ENCODE data around the gene C5.
"Not testable (repeated sequence)": the region's sequence is repeated elsewhere in the genome, so short reads cannot be mapped to it uniquely, and the experiment has no call there.

The C5 gene

GRCh38 chr9:121050128-121050988 lies at the start of gene C5:
Gene C5, minus strand, starts transcription at chr9:121050275. Its CDS starts 29 bp downstream, at chr9:121050246.
- DNase-seq (ENCODE audit: low spot score) = no peak

- DNase-seq (ENCODE audit: low spot score) = no peak
Observed at GRCh38 chr9:121098567-121099198, 48.6 kb upstream of the C5 start.

- DNase-seq (ENCODE audit: low spot score) = no peak
Observed at GRCh38 chr9:121095057-121095456, 45.0 kb upstream of the C5 start.

- not testable (repeated sequence) for DNase-seq (ENCODE audit: low spot score)
Observed at GRCh38 chr9:121090743-121091142, 40.7 kb upstream of the C5 start.

- DNase-seq (ENCODE audit: low spot score) = no peak
Observed at GRCh38 chr9:121088576-121088975, 38.5 kb upstream of the C5 start.

- DNase-seq (ENCODE audit: low spot score) = no peak
Observed at GRCh38 chr9:121085661-121086060, 35.6 kb upstream of the C5 start.

- DNase-seq (ENCODE audit: low spot score) = no peak
Observed at GRCh38 chr9:121082075-121082474, 32.0 kb upstream of the C5 start.

- DNase-seq (ENCODE audit: low spot score) = no peak
Observed at GRCh38 chr9:121075251-121076036, 25.4 kb upstream of the C5 start.

- DNase-seq (ENCODE audit: low spot score) = peak; percentile 96
Observed at GRCh38 chr9:121074370-121075250, 24.5 kb upstream of the C5 start, which contains the start of gene CNTRL. Gene CNTRL, plus strand, starts transcription at chr9:121074955. Its CDS starts 13,372 bp downstream, at chr9:121088327.

GRCh38 chr9:121073038-121073437 lies 23.0 kb upstream of the C5 start:
- peak; percentile 84 for DNase-seq (ENCODE audit: low spot score)

GRCh38 chr9:121071756-121072421 lies 21.8 kb upstream of the C5 start:
- DNase-seq (ENCODE audit: low spot score) = no peak

GRCh38 chr9:121071370-121071755 lies 21.3 kb upstream of the C5 start:
- no peak for DNase-seq (ENCODE audit: low spot score)

- no peak for DNase-seq (ENCODE audit: low spot score)
Observed at GRCh38 chr9:121069396-121069795, 19.3 kb upstream of the C5 start.

- no peak for DNase-seq (ENCODE audit: low spot score)
Observed at GRCh38 chr9:121067640-121068039, 17.6 kb upstream of the C5 start.

- DNase-seq (ENCODE audit: low spot score) = no peak
Observed at GRCh38 chr9:121066850-121067249, 16.8 kb upstream of the C5 start.

- DNase-seq (ENCODE audit: low spot score) = no peak
Observed at GRCh38 chr9:121059998-121060636, 10.0 kb upstream of the C5 start.

- no peak for DNase-seq (ENCODE audit: low spot score)
Observed at GRCh38 chr9:121059513-121059912, 9.4 kb upstream of the C5 start.

- DNase-seq (ENCODE audit: low spot score) = no peak
Observed at GRCh38 chr9:121057821-121058220, 7.7 kb upstream of the C5 start.

GRCh38 chr9:121055642-121056143 lies 5.6 kb upstream of the C5 start:
- no peak for DNase-seq (ENCODE audit: low spot score)

GRCh38 chr9:121053544-121053943 lies 3.5 kb upstream of the C5 start:
- no peak for DNase-seq (ENCODE audit: low spot score)
